GM11168 (cell line): Measurements from ENCODE around the gene TXNDC15.
"Not testable (repeated sequence)": the region's sequence is repeated elsewhere in the genome, so short reads cannot be mapped to it uniquely, and the experiment has no call there.

Source experiments
- in situ Hi-C: fragments of 300-500 bp; cut with MboI; formaldehyde crosslinking; loops from one replicate; pipeline ENCODE4 v1.12.0; 2022; ENCODE audit warnings: low sequenced_read_pairs; ENCODE audit not compliant: unreplicated experiment

Gene TXNDC15

DNA sequence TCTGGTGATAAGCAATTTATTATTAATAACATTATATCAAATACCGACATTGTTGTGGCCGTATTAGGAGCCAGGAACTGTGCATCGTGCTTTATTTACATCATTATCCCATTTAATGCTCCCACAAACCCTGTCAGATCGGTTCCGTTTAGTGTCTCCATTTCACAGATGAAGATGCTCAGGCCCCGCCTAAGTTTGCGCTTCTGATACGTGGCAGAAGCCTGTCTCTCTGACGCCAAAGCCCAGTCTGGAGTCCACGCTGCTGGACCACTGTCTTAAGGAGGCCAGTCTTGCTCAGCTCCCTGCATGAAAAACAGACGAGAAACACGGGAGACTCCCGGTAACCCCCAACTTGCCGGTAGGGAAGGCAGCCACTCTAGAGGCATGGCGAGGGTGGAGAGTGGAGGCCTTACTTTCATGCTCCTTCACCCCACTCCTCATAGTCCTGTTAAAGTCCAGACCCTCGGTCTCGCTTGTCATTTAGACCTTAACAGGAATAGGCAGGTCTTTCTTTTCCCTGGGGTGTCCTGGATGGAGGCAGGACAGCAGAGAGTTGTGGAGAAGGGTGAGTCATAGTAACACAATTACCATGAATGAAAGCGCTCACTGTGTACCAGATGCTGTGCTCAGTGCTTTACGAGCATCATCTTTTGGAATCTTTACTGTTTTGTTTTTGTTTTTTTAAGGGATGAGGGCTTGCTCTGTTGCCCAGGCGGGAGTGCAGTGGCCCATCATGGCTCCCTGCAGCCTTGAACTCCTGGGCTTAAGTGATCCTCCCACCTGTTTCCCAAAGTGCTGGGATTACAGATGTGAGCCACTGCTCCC lies 872 bp downstream of the TXNDC15 start:
- in situ Hi-C loops: no loop called here

DNA sequence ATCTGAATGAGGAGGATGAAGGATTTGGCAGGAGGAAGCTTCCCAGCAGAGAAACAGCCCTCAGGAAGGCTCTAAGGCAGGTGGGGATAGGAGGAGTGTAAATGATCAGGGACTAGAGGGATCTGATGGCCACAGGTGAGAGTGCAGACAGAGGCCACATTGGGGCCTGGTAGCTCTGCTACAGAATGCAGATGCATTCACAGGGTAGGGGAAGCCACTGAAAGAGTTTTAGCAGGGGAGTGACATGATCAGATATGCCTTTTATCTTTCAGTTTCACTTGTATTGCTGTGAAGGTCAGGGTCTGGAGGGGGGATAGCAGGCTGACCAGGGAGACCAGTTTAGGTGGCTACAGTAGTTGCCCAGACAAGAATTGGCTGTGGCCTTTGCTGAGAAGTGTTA lies 3.0 kb downstream of the TXNDC15 start:
- in situ Hi-C loops: no loop called here

DNA sequence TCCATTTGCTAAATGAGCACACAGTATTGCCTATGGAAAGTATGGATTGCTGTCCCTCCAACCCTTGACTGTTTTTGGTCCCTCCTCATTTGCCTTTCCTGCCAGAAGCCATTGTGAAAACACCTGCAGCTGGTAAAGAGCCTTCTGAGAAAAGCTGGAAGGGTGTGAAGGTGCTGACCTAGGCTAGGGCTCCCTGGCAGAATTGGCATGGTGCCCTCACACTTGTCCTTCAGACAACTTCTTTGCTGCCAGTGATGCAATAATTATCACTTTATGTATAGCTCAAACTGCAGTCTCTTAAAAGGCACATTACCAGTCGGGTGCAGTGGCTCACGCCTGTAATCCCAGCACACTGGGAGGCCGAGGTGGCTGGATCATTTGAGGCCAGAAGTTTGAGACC lies 4.2 kb downstream of the TXNDC15 start:
- in situ Hi-C loops: no loop called here

DNA sequence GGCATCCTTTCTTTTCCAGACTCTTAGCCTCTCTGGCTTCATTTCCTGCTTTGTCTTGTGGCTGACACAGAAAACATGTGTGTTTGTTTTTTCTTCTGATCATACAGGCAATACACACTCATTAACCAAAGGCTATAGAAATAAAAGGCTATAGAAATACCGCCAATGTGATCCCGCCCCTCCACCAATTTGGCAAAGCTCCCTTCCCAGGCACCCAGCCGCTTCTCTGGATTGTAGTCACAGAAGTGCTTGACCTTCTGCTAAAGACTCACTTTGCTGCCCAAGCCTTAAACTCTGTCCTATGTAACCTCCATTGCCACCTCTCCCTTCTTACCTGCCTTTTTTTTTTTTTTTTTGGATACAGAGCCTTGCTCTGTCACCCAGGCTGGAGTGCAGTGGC lies 5.3 kb downstream of the TXNDC15 start:
- in situ Hi-C loops: no loop called here

DNA sequence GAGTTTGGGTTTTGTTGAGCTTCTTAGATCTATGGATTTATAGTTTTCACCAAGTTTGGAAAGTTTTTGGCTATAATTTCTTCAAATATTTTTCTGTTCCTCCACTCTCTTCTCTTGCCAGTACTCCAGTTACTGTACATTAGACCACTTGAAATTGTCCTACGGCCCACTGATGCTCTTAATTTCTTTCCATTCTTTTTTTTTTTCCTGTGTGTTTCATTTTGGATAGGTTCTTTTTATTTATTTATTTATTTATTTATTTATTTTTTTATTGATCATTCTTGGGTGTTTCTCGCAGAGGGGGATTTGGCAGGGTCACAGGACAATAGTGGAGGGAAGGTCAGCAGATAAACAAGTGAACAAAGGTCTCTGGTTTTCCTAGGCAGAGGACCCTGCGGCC lies 6.8 kb downstream of the TXNDC15 start:
- in situ Hi-C loops: not testable (repeated sequence)

DNA sequence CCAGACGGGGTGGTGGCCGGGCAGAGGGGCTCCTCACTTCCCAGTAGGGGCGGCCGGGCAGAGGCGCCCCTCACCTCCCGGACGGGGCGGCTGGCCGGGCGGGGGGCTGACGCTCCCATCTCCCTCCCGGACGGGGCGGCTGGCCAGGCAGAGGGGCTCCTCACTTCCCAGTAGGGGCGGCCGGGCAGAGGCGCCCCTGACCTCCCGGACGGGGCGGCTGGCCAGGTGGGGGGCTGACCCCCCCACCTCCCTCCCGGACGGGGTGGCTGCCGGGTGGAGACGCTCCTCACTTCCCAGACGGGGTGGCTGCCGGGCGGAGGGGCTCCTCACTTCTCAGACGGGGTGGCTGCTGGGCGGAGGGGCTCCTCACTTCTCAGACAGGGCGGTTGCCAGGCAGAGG lies 7.5 kb downstream of the TXNDC15 start:
- in situ Hi-C loops: not testable (repeated sequence)

DNA sequence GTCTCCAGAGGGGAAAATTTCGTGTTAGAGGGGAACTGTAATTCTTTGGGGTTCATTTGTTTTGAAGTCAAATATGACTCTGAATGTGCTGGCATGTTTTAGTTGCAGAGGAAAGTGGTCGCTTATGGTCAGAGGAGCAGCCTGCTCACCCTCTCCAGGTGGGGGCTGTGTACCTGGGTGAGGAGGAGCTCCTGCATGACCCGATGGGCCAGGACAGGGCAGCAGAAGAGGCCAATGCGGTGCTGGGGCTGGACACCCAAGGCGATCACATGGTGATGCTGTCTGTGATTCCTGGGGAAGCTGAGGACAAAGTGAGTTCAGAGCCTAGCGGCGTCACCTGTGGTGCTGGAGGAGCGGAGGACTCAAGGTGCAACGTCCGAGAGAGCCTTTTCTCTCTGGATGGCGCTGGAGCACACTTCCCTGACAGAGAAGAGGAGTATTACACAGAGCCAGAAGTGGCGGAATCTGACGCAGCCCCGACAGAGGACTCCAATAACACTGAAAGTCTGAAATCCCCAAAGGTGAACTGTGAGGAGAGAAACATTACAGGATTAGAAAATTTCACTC lies 13.5 kb downstream of the TXNDC15 start:
- in situ Hi-C loops: no loop called here

DNA sequence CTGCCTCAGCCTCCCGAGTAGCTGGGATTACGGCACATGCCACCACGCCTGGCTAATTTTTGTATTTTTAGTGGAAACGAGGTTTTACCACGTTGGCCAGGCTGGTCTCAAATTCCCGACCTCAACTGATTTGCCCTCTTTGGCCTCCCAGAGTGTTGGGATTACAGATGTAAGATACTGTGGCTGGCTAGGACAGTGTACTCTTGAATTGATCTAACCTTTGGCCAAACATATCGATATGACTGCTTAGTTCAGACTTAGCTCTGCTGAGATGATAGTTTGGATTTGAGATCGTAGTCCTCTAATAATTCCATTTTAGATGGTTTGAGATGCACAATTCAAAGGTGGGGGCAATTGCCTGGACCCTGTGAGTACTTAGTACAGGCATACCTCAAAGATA lies 15.2 kb downstream of the TXNDC15 start:
- in situ Hi-C loops: no loop called here

DNA sequence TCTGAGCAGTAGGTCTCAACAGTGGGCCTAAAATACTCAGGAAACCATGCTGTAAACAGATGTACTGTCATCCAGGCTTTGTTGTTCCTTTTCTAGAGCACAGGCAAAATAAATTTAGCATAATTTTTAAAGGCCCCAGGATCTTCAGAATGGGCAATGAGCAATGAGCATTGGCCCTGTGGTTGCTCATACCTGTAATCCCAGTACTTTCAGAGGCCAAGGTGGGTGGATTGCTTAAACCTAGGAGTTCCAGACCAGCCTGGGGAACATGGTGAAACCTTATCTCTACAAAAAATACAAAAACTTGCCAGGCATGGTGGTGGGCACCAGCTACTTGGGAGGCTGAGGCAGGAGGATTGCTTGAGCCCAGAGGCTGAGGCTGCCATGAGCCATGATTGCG lies 17.3 kb downstream of the TXNDC15 start:
- in situ Hi-C loops: no loop called here

DNA sequence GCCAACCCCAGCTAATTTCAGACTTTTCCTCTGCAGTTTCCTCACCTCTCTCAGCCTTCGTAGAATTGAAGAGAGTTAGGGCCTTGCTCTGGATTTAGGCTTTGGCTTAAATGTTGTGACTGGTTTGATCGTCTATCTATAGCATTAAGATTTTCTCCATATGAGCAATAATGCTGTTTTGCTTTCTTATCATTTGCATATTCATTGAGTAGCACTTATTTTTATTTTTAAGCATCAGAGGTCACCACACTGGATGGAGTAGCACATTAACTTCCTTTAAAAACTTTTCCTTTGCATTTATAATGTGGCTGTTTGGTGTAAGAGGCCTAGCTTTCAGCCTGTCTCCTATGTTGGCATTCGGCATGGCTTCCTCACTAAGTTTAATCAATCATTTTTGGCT lies 18.1 kb downstream of the TXNDC15 start:
- in situ Hi-C loops: no loop called here

DNA sequence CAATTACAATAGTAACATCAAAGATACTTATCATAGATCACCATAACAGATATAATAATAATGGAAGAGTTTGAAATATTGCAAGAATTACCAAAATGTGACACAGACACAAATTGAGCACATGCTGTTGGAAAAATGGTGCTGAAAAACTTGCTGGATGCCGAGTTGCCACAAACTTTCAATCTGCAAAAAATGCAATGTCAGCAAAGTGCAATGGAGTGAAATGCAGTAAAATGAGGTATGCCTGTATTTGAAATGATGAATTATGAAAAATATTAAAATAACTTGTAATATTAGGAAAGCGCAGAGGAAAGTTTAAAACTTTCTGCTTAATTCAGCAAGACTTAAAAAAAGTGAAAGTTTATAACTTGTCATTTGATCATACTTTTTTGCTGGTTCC lies 18.8 kb downstream of the TXNDC15 start:
- in situ Hi-C loops: no loop called here

DNA sequence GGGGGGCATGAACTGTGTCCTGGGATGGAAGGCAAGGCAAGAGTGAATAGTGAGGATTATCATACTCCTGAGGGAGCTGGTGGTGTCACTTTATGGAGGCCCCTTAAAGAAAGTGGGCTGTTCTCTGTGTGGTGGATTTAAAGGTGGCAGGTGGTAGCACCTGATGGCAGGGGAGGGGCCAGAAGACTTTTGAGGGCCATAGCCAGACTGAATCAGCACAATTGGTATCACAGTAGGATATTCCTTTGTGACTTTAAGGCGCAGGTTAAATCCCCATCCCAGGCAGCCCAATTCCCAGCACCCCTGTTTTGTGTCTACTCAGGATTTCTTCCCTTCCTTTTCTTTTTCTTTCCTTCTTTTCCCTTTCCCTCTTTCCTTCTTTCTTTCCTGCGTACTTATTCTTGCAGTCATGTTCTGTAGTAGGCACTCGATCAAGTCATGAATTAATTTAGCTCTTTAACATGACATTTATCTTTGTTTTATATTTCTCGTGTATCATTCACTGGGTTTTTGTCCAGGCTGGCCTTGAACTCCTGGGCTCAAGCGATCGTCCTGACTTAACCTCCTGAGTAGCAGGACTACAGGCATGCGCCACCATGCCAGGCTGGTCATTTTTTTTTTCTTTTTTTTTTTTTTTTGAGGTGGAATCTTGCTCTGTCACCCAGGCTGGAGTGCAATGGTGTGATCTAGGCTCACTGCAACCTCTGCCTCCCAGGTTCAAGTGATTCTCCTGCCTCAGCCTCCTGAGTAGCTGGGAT lies 19.8 kb downstream of the TXNDC15 start:
- in situ Hi-C loops: no loop called here

DNA sequence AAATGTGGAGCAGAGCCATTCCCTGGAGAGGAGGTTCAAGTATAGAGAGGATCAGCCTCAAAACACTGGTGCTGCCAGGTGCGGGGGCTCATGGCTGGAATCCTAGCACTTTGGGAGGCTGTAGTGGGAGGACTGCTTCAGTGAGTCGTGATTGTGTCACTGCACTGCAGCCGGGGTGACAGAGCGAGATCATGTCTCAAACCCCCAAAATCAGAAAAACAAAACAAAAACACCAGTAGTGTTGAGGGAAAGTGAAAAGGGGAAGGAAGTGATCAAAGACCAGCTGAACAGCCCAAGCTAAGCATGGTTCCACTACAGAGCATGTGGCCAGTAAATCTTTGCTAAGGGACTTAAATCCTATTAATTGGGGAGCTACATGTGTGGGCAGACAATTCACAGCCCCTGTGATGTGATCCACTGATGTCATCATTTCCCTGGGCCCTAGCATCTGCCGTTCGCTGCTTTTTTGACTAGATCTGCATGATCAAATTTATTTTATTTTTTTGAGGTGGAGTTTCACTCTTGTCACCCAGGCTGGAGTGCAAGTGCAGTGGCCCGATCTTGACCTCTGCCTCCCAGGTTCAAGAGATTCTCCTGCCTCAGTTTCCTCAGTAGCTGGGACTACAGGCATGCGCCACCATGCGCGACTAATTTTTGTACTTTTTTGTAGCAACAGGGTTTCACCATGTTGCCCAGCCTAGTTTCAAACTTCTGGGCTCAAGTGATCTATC lies 28.1 kb downstream of the TXNDC15 start:
- in situ Hi-C loops: loop anchor here (10.0 kb wide), 1 partner anchor 157 kb away; no protein-coding TSS in a partner anchor

DNA sequence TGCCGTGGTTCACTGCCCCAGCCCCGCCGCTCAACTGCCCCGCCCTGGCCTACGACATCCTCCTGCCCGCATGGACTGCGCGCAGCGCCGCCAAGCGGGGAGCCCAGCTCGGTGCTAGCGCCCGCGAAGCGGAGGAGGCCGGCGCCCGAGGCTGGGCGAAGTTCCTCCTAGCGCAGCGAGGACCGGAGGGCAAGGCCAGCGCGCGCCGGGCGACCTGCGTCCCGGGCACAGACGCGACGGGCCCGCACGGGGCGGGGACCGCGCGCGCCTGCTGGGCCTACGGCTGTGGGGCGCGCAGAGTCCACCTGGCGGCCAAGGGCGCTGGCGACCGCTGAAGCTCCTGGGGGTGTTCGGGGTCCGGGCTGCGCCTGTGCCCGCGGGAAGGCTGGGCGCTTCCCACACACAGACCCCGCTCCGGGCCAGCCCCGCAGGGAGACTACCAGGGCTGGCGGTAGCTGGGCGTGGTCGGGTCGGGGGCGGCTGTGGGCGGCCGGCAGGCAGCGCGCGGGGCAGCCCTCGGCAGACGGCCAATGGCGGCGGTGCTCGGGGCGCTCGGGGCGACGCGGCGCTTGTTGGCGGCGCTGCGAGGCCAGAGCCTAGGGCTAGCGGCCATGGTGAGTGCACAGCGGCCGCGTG lies 30.6 kb downstream of the TXNDC15 start, which contains the start of gene PCBD2:
TSS of gene PCBD2 (plus strand) at position 522 of the 636 bp plus-strand sequence. CDS start at position 531, 9 bp downstream.
- in situ Hi-C loops: loop anchor here (10.0 kb wide), 1 partner anchor 160 kb away; no protein-coding TSS in a partner anchor

DNA sequence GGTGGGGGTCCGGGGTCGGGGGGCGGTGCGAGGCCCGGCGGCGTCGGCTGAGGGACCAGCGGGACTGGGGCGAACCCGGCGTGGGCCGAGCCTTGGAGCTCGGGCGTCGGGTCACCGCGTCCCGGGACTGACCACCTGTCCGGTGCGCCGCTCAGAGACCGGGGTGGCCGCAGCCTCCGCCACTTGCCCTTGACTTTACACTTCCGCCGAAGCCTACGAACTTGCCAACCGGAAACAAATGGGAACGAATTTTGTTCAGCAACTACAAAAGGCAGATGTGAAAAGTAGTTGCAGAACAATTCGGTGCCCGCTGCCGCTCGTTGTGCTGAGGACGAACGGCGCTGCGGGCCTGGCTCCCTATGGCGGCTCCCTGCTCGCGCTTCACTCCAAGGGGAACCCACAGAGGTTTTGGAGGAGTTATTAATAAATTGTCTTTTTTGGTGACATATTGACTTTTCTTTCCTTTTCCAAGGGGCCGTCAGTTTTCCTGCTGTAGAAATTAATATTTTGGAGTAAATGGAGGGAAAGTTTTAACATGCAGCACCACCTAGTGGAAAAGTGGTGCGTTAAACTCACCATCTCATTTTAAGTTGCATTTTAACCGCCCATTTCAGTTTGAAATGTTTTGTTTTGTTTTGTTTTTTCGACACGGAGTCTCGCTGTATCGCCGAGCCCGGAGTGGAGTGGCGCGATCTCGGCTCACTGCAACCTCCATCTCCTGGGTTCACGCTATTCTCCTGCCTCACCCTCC lies 31.2 kb downstream of the TXNDC15 start:
- in situ Hi-C loops: loop anchor here (10.0 kb wide), 1 partner anchor 161 kb away; no protein-coding TSS in a partner anchor

DNA sequence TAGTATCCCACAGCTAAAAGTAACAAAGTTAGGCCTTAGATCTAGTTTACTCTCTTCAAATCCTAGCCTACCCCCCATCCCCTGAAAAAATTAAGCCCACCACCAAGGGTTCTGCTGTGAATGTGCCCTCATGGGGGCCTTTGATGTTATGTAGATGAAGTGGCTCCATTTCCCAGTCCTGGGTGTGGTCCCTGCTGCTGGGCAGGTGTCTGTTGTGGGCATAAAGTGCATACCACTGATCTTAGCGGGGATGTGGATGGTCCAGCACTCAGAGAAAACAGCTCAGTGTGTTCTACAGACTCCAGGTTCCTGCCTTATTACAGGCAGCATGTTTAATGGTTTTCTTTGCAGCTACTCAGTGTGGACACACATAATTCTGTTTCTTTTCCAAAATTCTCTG lies 32.6 kb downstream of the TXNDC15 start:
- in situ Hi-C loops: loop anchor here (10.0 kb wide), 1 partner anchor 162 kb away; no protein-coding TSS in a partner anchor

DNA sequence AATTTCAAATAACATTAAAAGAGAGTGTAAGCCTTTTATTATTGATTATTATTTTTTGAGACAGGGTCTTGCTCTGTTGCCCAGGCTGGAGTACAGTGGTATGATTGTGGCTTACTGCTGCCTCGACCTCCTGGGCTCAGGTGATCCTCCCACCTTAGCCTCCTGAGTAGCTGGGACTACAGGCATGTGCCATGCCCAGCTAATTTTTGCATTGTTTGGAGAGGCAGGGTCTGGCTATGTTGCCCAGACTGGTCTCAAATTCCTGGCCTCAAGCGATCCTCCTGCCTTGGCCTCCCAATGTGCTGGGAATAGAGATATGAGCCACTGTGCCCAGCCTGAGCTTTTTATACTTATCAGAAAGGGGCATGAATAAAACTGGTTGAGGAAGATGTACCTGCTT lies 36.6 kb downstream of the TXNDC15 start:
- in situ Hi-C loops: not testable (repeated sequence)

DNA sequence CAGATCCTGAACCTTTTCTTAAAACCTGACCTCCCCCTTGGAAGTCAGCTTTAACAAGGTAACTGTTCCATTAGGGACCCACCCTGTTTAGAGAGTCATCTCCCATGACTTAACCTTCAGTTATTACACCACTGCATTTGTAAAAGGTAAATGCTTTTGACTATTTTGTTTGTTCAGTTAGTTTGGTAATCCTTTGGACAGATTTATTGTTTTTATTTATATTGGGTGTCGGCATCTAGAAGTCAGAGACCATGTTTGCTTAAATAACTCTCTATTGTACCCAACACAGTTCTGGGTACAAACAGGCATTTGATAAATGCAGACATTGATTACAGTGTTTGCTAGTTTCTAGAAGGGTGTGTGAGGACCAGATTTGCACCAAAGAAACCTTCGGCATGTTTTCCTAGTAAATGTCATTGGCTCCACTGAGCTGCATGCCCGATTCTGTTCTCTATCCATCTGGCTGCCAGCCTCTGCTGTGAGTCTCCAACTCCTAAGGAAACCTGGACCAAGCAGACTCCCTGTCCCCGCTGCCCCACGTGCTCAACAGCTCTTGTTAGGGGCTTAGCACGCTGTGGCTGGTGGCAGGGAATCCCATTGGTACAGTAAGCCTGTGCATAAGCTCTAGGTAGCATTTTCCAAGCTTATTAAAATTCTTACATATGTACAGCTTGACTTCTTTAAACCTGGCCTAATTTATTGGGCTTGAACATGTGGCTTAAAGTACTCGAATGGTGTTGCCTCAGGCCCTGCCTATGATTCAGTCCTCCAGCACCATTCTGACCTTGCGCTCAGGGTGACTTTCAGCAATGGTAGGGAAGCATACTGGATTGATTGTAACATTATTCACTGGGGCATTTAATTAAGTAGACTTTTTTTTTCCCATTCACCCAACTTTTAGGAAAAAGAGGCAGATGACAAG lies 37.4 kb downstream of the TXNDC15 start:
- in situ Hi-C loops: no loop called here
